ENCODE data around the gene SCAF4.
"Not testable (repeated sequence)": the region's sequence is repeated elsewhere in the genome, so short reads cannot be mapped to it uniquely, and the experiment has no call there.

Gene SCAF4

GRCh38 chr21:31654340-31654739 is 77.6 kb downstream of the SCAF4 start:
- no peak overlapping the region; a peak in 1 of 4 replicates for H3K4me3 ChIP-seq (ENCODE audit: low read depth in 1 of 2, low read length in 2 of 2)
- H4K20me1 ChIP-seq (ENCODE audit: insufficient read depth, low read length): no peaks in the 10 kb centered on the region
- peak overlapping the region; percentile 51; the same call in 1 of the 2 replicates for H3K4me2 ChIP-seq (ENCODE audit: insufficient read depth, low read length)
- H2AFZ ChIP-seq (ENCODE audit: low read depth, low read length): peak overlapping the region; percentile 46; the same call in 1 of the 2 replicates
- H3K9me3 ChIP-seq (ENCODE audit: insufficient read depth, low read length, severe bottlenecking): no peaks in the 10 kb centered on the region
- no peaks in the 10 kb centered on the region for H3K36me3 ChIP-seq (ENCODE audit: insufficient read depth, low read length)
- H3K9ac ChIP-seq (ENCODE audit: low read depth, low read length): no peak overlapping the region
- DNase-seq (no peak), ATAC-seq (ENCODE audit: insufficient read depth, low read depth) (no peak)
- H3K79me2 ChIP-seq (ENCODE audit: insufficient read depth, low read length): no peaks in the 10 kb centered on the region
- no peak for TF ChIP-seq EZH2 (IDR thresholded peaks at IDR 0.05; ENCODE audit: borderline replicate concordance, low read depth, low read length, severe bottlenecking)
- TF ChIP-seq CTCF (IDR thresholded peaks at IDR 0.05; ENCODE audit: borderline replicate concordance, extremely low read depth, low read length, poor library complexity, severe bottlenecking): no peak
- peaks cover 27% of the 10 kb centered on the region for H3K4me1 ChIP-seq (ENCODE audit: insufficient read depth, low read length)
- no peaks in the 10 kb centered on the region for H3K27me3 ChIP-seq (ENCODE audit: insufficient read depth, low read length, poor library complexity)
- H3K27ac ChIP-seq (ENCODE audit: low read length): peak overlapping the region; percentile 62; the same call in 1 of the 2 replicates

GRCh38 chr21:31651491-31651890 is 80.4 kb downstream of the SCAF4 start:
- H3K27me3 ChIP-seq (ENCODE audit: insufficient read depth, low read length, poor library complexity); H2AFZ ChIP-seq (ENCODE audit: low read depth, low read length); H3K9me3 ChIP-seq (ENCODE audit: insufficient read depth, low read length, severe bottlenecking); H4K20me1 ChIP-seq (ENCODE audit: insufficient read depth, low read length); H3K4me2 ChIP-seq (ENCODE audit: insufficient read depth, low read length); H3K36me3 ChIP-seq (ENCODE audit: insufficient read depth, low read length); DNase-seq; H3K9ac ChIP-seq (ENCODE audit: low read depth, low read length); H3K79me2 ChIP-seq (ENCODE audit: insufficient read depth, low read length); ATAC-seq (ENCODE audit: insufficient read depth, low read depth); H3K4me3 ChIP-seq (ENCODE audit: low read depth in 1 of 2, low read length in 2 of 2); H3K27ac ChIP-seq (ENCODE audit: low read length): not testable (repeated sequence)
- peaks cover 17% of the 10 kb centered on the region for H3K4me1 ChIP-seq (ENCODE audit: insufficient read depth, low read length)

- no peaks in the 10 kb centered on the region for H3K79me2 ChIP-seq (ENCODE audit: insufficient read depth, low read length)
- H3K27me3 ChIP-seq (ENCODE audit: insufficient read depth, low read length, poor library complexity): no peaks in the 10 kb centered on the region
- ATAC-seq (ENCODE audit: insufficient read depth, low read depth) (no peak), DNase-seq (no peak)
- H3K4me2 ChIP-seq (ENCODE audit: insufficient read depth, low read length): no peak overlapping the region
- H3K36me3 ChIP-seq (ENCODE audit: insufficient read depth, low read length): no peaks in the 10 kb centered on the region
- H2AFZ ChIP-seq (ENCODE audit: low read depth, low read length): no peak overlapping the region
- H3K4me3 ChIP-seq (ENCODE audit: low read depth in 1 of 2, low read length in 2 of 2): no peak overlapping the region
- H3K27ac ChIP-seq (ENCODE audit: low read length): no peak overlapping the region
- no peak for TF ChIP-seq EZH2 (IDR thresholded peaks at IDR 0.05; ENCODE audit: borderline replicate concordance, low read depth, low read length, severe bottlenecking)
- TF ChIP-seq CTCF (IDR thresholded peaks at IDR 0.05; ENCODE audit: borderline replicate concordance, extremely low read depth, low read length, poor library complexity, severe bottlenecking): no peak
- H3K9me3 ChIP-seq (ENCODE audit: insufficient read depth, low read length, severe bottlenecking): no peaks in the 10 kb centered on the region
- no peak overlapping the region for H3K9ac ChIP-seq (ENCODE audit: low read depth, low read length)
- H3K4me1 ChIP-seq (ENCODE audit: insufficient read depth, low read length): peaks cover 17% of the 10 kb centered on the region
- H4K20me1 ChIP-seq (ENCODE audit: insufficient read depth, low read length): no peaks in the 10 kb centered on the region
Observed at GRCh38 chr21:31650930-31651329, 81.0 kb downstream of the SCAF4 start.

GRCh38 chr21:31647650-31648049 is 84.3 kb downstream of the SCAF4 start:
- no peak for DNase-seq
- no peak for TF ChIP-seq EZH2 (IDR thresholded peaks at IDR 0.05; ENCODE audit: borderline replicate concordance, low read depth, low read length, severe bottlenecking)
- no peak for TF ChIP-seq CTCF (IDR thresholded peaks at IDR 0.05; ENCODE audit: borderline replicate concordance, extremely low read depth, low read length, poor library complexity, severe bottlenecking)
- H4K20me1 ChIP-seq (ENCODE audit: insufficient read depth, low read length): no peaks in the 10 kb centered on the region
- H3K4me1 ChIP-seq (ENCODE audit: insufficient read depth, low read length): no peaks in the 10 kb centered on the region
- no peaks in the 10 kb centered on the region for H3K36me3 ChIP-seq (ENCODE audit: insufficient read depth, low read length)
- no peak overlapping the region for H3K9ac ChIP-seq (ENCODE audit: low read depth, low read length)
- no peak overlapping the region for H2AFZ ChIP-seq (ENCODE audit: low read depth, low read length)
- no peak overlapping the region for H3K4me3 ChIP-seq (ENCODE audit: low read depth in 1 of 2, low read length in 2 of 2)
- no peaks in the 10 kb centered on the region for H3K79me2 ChIP-seq (ENCODE audit: insufficient read depth, low read length)
- ATAC-seq (ENCODE audit: insufficient read depth, low read depth): no peak
- H3K9me3 ChIP-seq (ENCODE audit: insufficient read depth, low read length, severe bottlenecking): no peaks in the 10 kb centered on the region
- H3K27ac ChIP-seq (ENCODE audit: low read length): no peak overlapping the region
- no peaks in the 10 kb centered on the region for H3K27me3 ChIP-seq (ENCODE audit: insufficient read depth, low read length, poor library complexity)
- H3K4me2 ChIP-seq (ENCODE audit: insufficient read depth, low read length): no peak overlapping the region
